Kidney tubule cell (primary cell): ENCODE measurements around the gene CNPY1.

ENCODE experiments used
- DNase-seq: peaks from one replicate; pipeline ENCODE4 v3.0.0-alpha.2; 2018; ENCODE audit warnings: low spot score

The CNPY1 gene

GRCh38 chr7:155453296-155454182 lies 92.8 kb downstream of the CNPY1 start:
- no peak for DNase-seq

GRCh38 chr7:155452505-155453295 lies 93.7 kb downstream of the CNPY1 start:
- DNase-seq: no peak

- DNase-seq: no peak
Observed at GRCh38 chr7:155451840-155452239, 94.5 kb downstream of the CNPY1 start.
